Left ventricle myocardium inferior (tissue), 1 donor: ENCODE data around the gene CRYBA4. TPM values are rescaled to one million over a fixed set of nuclear protein-coding genes. Genes with fewer than 3 reads are reported as not detected.
"Not testable (repeated sequence)": the region's sequence is repeated elsewhere in the genome, so short reads cannot be mapped to it uniquely, and the experiment has no call there.

Experiments used
- DNase-seq: peaks from one replicate; pipeline ENCODE4 v3.0.0-alpha.2; 2020
- H3K27ac ChIP-seq: fragments of 200-600 bp; replicated peaks from 2 replicates; pipeline ENCODE4 v1.8.0; 2021
- H3K27me3 ChIP-seq: fragments of 200-600 bp; 2 replicates; pipeline ENCODE4 v1.8.0; 2021; ENCODE audit warnings: low read depth
- H3K36me3 ChIP-seq: fragments of 200-600 bp; 2 replicates; pipeline ENCODE4 v1.8.0; 2021
- H3K4me1 ChIP-seq: fragments of 200-600 bp; 2 replicates; pipeline ENCODE4 v1.8.0; 2021
- H3K4me3 ChIP-seq: fragments of 200-600 bp; 2 replicates; pipeline ENCODE4 v1.8.0; 2021; ENCODE audit warnings: mild to moderate bottlenecking, moderate library complexity
- H3K9me3 ChIP-seq: fragments of 200-600 bp; replicated peaks from 2 replicates; pipeline ENCODE4 v1.8.0; 2021
- intact Hi-C: fragments of 100-400 bp; cut with micrococcal nuclease; formaldehyde crosslinking; loops from one replicate; pipeline ENCODE4 v1.11.0; 2022
- total RNA-seq: library from RNA; stranded (reverse); fragmentation: NEBNext Ultra II Directional; extraction: Animal tissue kit (Norgen Biotek cat#: 25700); gene quantifications from one replicate; pipeline ENCODE4 v1.2.1, GENCODE V29; 2021
- TF ChIP-seq, protein P1 (sequence below): fragments of 200-600 bp; IDR thresholded peaks from 2 replicates; pipeline ENCODE4 v1.8.0; 2021; ENCODE audit warnings: antibody characterized with exemption, mild to moderate bottlenecking, borderline replicate concordance
- donor health status: DM: no; HTN: yes; CAD: no; lungs with severe emphysema.

Gene CRYBA4
- total RNA-seq, 1 donor from 2014 or later: not detected

DNA sequence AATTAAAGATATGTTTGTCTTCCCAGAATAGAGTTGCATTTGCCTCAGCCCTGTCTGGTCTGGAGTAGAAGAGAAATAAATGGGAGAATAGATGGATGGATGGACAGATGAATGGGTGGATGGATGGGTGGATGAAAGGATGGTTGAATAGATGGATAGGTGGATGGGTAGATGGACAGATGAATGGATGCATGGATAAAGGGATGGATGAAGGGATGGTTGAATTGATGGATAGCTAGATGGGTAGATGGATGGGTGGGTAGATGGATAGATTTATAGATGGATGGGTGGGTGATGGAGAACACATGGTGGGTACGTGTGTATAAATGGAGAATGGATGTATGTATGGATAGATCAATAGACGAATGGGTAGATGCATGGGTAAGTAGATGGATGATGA, 12.5 kb upstream of the CRYBA4 start:
- H3K27ac ChIP-seq: no peak overlapping the region
- H3K36me3 ChIP-seq: no peaks in the 10 kb centered on the region
- TF ChIP-seq, protein P1, sequence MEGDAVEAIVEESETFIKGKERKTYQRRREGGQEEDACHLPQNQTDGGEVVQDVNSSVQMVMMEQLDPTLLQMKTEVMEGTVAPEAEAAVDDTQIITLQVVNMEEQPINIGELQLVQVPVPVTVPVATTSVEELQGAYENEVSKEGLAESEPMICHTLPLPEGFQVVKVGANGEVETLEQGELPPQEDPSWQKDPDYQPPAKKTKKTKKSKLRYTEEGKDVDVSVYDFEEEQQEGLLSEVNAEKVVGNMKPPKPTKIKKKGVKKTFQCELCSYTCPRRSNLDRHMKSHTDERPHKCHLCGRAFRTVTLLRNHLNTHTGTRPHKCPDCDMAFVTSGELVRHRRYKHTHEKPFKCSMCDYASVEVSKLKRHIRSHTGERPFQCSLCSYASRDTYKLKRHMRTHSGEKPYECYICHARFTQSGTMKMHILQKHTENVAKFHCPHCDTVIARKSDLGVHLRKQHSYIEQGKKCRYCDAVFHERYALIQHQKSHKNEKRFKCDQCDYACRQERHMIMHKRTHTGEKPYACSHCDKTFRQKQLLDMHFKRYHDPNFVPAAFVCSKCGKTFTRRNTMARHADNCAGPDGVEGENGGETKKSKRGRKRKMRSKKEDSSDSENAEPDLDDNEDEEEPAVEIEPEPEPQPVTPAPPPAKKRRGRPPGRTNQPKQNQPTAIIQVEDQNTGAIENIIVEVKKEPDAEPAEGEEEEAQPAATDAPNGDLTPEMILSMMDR: no peak
- no peak overlapping the region for H3K4me3 ChIP-seq
- no peaks in the 10 kb centered on the region for H3K9me3 ChIP-seq
- intact Hi-C loops: no loop called here
- H3K4me1 ChIP-seq: peaks cover 3% of the 10 kb centered on the region
- peaks cover 21% of the 10 kb centered on the region for H3K27me3 ChIP-seq
- no peak for DNase-seq

DNA sequence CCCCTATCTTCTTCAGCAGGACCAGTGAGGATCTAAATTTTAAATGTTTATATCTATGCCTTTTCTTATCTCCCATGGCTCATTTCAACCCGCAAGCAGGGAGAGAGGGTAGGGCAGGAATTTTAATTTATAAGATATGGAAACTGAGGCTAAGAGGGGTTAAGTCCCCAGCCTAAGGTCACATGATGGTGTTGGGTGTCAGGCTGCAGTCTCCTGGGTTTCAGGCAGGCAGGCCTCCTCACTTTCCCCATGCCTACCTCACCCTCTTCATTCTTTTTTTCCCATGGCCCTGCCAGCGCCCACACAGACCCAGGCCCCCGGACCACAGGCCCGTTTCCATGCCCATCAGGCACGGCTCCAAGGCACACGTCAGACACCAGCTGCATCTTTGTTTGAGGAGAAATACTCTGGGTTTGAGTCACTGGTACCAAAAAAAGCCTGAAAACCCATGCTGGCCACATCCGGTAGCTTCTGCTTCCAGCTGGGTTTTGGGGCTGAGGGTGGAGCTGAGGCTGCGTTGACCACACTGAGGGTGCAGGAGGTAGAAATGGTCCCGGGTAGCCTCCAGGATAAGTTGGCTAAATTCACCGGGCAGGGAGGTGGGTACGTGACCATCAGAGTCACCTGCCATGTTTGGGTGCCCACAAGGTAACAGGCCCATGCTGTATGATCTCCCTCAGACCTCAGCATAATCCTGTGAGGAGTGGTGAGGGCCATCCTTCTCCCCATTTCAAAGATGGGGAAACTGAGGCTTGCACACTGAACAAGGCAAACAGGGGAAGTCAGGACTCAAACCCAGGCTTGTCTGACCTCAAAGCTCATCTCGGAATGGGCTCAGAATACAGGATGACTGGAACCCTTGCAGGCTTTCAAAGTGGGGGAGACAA, 11.4 kb upstream of the CRYBA4 start:
- TF ChIP-seq, protein P1: no peak
- Histone ChIP-seq H3K9me3 (no peaks in the 10 kb centered on the region), H3K4me1 (peaks cover 3% of the 10 kb centered on the region), H3K27ac (no peak overlapping the region), H3K4me3 (no peak overlapping the region), H3K27me3 (peaks cover 30% of the 10 kb centered on the region), H3K36me3 (no peaks in the 10 kb centered on the region)
- intact Hi-C loops: no loop called here
- peak; percentile 24 for DNase-seq

DNA sequence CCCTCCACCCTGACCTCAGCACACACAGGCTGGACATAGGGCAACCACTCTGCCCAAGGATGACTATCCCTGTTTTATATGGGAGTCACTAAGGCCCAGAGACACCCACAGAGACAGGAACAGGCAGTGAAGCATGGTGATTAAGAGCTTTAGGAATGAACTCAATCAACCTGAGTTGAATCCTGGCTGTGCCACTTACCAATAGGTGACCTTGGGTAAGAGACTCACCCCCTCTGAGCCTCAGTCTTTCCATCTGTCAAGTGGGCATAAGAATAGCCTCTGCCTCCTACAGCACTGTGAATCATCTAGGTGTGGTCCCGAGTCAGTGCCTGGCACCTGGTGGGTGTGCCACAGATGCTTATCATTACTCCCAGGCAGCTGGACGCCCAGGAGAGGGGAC, 10.8 kb upstream of the CRYBA4 start:
- H3K27me3 ChIP-seq: peaks cover 37% of the 10 kb centered on the region
- intact Hi-C loops: no loop called here

DNA sequence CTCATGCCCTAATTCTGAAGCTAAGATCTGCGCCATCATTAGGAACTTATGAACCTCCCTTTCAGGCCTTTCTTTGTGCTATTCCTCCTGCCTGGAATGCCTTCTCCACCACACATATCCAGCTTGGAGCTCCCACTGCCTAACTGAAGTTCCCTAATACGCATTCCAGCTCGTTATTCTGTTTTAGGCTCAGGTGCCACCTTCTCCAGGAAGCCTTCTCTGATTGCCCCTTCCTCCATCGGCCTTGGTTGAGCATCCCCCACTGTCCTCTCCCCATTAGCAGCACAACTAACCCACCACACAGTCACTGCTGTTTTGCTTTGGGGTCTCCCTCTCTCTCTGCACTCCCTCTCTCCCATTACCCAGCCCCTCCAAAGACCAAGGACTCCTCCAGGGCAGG, 9.1 kb upstream of the CRYBA4 start:
- peaks cover 3% of the 10 kb centered on the region for H3K4me1 ChIP-seq
- TF ChIP-seq, protein P1: no peak
- H3K36me3 ChIP-seq: no peaks in the 10 kb centered on the region
- H3K9me3 ChIP-seq: no peaks in the 10 kb centered on the region
- H3K27ac ChIP-seq: no peak overlapping the region
- H3K4me3 ChIP-seq: no peak overlapping the region
- no peak for DNase-seq
- intact Hi-C loops: no loop called here
- H3K27me3 ChIP-seq: peaks cover 40% of the 10 kb centered on the region

More for the DNA sequence above, 10.8 kb upstream of the CRYBA4 start:
- Histone ChIP-seq H3K4me1 (peaks cover 3% of the 10 kb centered on the region), H3K27ac (no peak overlapping the region), H3K9me3 (no peaks in the 10 kb centered on the region), H3K4me3 (no peak overlapping the region), H3K36me3 (no peaks in the 10 kb centered on the region)
- TF ChIP-seq, protein P1: no peak
- no peak for DNase-seq

DNA sequence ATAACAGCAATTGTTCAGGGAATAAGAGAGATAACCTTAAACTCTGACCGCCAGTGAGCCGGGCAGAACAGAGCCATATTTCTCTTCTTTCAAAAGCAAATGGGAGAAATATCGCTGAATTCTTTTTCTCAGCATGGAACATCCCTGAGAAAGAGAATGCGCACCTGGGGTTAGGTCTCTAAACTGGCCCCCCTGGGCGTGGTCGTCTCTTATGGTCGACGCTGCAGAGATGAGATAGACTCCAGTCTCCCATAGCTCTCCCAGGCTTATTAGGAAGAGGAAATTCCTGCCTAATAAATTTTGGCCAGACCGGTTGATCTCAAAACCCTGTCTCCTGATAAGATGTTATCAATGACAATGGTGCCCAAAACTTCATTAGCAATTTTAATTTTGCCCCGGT, 8.0 kb upstream of the CRYBA4 start:
- peaks cover 40% of the 10 kb centered on the region for H3K27me3 ChIP-seq
- H3K27ac ChIP-seq, H3K4me3 ChIP-seq, H3K36me3 ChIP-seq, H3K9me3 ChIP-seq, DNase-seq, intact Hi-C loops, H3K4me1 ChIP-seq: not testable (repeated sequence)

DNA sequence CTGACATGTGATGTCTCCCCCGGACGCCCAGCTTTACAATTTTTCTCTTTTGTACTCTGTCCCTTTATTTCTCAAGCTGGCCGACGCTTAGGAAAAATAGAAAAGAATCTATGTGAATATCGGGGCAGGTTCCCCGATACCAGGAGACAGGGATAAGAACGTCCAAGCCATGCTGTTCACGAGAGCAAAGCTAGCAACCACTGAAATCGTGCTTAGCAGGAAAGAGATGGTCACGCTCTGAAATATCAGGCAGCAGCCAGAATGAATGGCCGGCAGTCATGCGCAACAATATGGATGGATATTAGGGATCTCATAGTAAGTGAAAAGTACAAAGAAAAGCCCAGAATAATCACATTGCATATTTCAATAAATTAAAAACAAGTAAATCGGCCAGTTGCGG, 7.4 kb upstream of the CRYBA4 start:
- DNase-seq: no peak
- no peak overlapping the region for H3K4me3 ChIP-seq
- intact Hi-C loops: no loop called here
- peaks cover 15% of the 10 kb centered on the region for H3K4me1 ChIP-seq
- H3K27ac ChIP-seq: no peak overlapping the region
- H3K9me3 ChIP-seq: no peaks in the 10 kb centered on the region
- no peaks in the 10 kb centered on the region for H3K36me3 ChIP-seq
- TF ChIP-seq, protein P1: no peak
- H3K27me3 ChIP-seq: peaks cover 40% of the 10 kb centered on the region
